SU-DHL-6 (cell line): ENCODE measurements around the gene WNT3A.
A peak's percentile ranks its signal among the peaks of the same experiment; 100 is the strongest.

Source experiments
- H2AFZ ChIP-seq: fragments of 200-600 bp; sonication (generic); 2 replicates; pipeline ENCODE4 v1.6.1; 2014; ENCODE audit warnings: low read depth, mild to moderate bottlenecking, moderate library complexity, mixed read lengths, antibody characterized with exemption, low read length; ENCODE audit not compliant: severe bottlenecking
- H3F3A ChIP-seq: fragments of 200-600 bp; shearing (Covaris generic); 2 replicates; pipeline ENCODE4 v1.6.0; 2016; ENCODE audit warnings: antibody characterized with exemption, mild to moderate bottlenecking; ENCODE audit not compliant: insufficient read depth
- H3K27ac ChIP-seq: fragments of 200-600 bp; sonication (generic); 2 replicates; pipeline ENCODE4 v1.5.1; 2016; ENCODE audit warnings: low read depth, mild to moderate bottlenecking, low read length, moderate library complexity, mixed read lengths
- H3K27me3 ChIP-seq: fragments of 200-600 bp; sonication (generic), shearing (Covaris generic); 2 replicates; pipeline ENCODE4 v1.6.0; 2014; ENCODE audit warnings: mild to moderate bottlenecking, low read length
- H3K36me3 ChIP-seq: fragments of 200-600 bp; sonication (generic); 2 replicates; pipeline ENCODE4 v1.6.1; 2014; ENCODE audit warnings: mild to moderate bottlenecking, low read length, mixed read lengths
- H3K4me2 ChIP-seq: fragments of 300-600, 200-600 bp; shearing (Covaris generic), sonication (generic); 2 replicates; pipeline ENCODE4 v1.6.0; 2014; ENCODE audit warnings: low read length, low read depth, mild to moderate bottlenecking; ENCODE audit not compliant: poor library complexity, severe bottlenecking
- H3K4me3 ChIP-seq: fragments of 200-600 bp; sonication (generic); 2 replicates; pipeline ENCODE4 v1.5.1; 2014; ENCODE audit warnings: antibody characterized with exemption, low read length, mild to moderate bottlenecking, mixed read lengths; ENCODE audit not compliant: insufficient read depth, poor library complexity, severe bottlenecking
- H3K79me2 ChIP-seq: fragments of 200-600 bp; sonication (generic); 2 replicates; pipeline ENCODE4 v1.6.1; 2014; ENCODE audit warnings: mild to moderate bottlenecking, low read length, moderate library complexity; ENCODE audit not compliant: insufficient read depth
- H3K9ac ChIP-seq: fragments of 200-600 bp; sonication (generic); 2 replicates; pipeline ENCODE4 v1.7.0; 2014; ENCODE audit warnings: mild to moderate bottlenecking, low read length
- H3K9me2 ChIP-seq: fragments of 200-600 bp; sonication (generic); replicated peaks from 2 replicates; pipeline ENCODE4 v1.6.1; 2014; ENCODE audit warnings: low read length; ENCODE audit not compliant: insufficient read depth
- H3K9me3 ChIP-seq: fragments of 200-600 bp; sonication (generic); 2 replicates; pipeline ENCODE4 v1.6.1; 2014; ENCODE audit warnings: low read length, mixed read lengths; ENCODE audit not compliant: insufficient read depth
- H4K20me1 ChIP-seq: fragments of 200-600 bp; sonication (generic); 2 replicates; pipeline ENCODE4 v1.6.1; 2014; ENCODE audit warnings: low read depth, mild to moderate bottlenecking, antibody characterized with exemption, low read length, moderate library complexity, mixed read lengths
- CTCF ChIP-seq: fragments of 200-600 bp; sonication (generic); IDR thresholded peaks from one replicate; pipeline ENCODE4 v1.5.1; 2017; ENCODE audit warnings: antibody characterized with exemption, mild to moderate bottlenecking, low read length, moderate library complexity; ENCODE audit not compliant: insufficient read depth, poor library complexity, severe bottlenecking
- EZH2phosphoT487 ChIP-seq: fragments of 200-600 bp; sonication (generic), shearing (Covaris generic); conservative IDR thresholded peaks from 2 replicates; pipeline ENCODE4 v1.6.1; 2018; ENCODE audit warnings: mild to moderate bottlenecking, antibody characterized with exemption, low read length, moderate library complexity, mixed read lengths

Gene WNT3A

GRCh38 chr1:228104526-228105269, 97.9 kb downstream of the WNT3A start:
- Histone ChIP-seq H3K9me3 (no peaks in the 10 kb centered on the region), H3K9me2 (no peaks in the 10 kb centered on the region), H4K20me1 (no peaks in the 10 kb centered on the region), H3K4me2 (peak overlapping the region; percentile 55), H2AFZ (no peak overlapping the region), H3K27ac (peak overlapping the region; percentile 40; the same call in 1 of the 2 replicates), H3K27me3 (no peaks in the 10 kb centered on the region), H3K36me3 (no peaks in the 10 kb centered on the region), H3F3A (peaks cover 21% of the 10 kb centered on the region), H3K79me2 (peaks cover 13% of the 10 kb centered on the region; the same call in 1 of the 2 replicates), H3K4me3 (no peak overlapping the region), H3K9ac (peak overlapping the region; percentile 81)
- no peak for TF ChIP-seq CTCF
- no peak for TF ChIP-seq EZH2phosphoT487

- Histone ChIP-seq H3K9me2 (no peaks in the 10 kb centered on the region), H4K20me1 (no peaks in the 10 kb centered on the region), H3K4me3 (no peak overlapping the region), H3K9ac (no peak overlapping the region), H3K79me2 (peaks cover 13% of the 10 kb centered on the region; the same call in 1 of the 2 replicates), H3K9me3 (no peaks in the 10 kb centered on the region), H3K27me3 (no peaks in the 10 kb centered on the region), H3K36me3 (no peaks in the 10 kb centered on the region), H3K27ac (no peak overlapping the region), H3K4me2 (no peak overlapping the region), H3F3A (peaks cover 21% of the 10 kb centered on the region), H2AFZ (no peak overlapping the region)
- no peak for TF ChIP-seq CTCF
- no peak for TF ChIP-seq EZH2phosphoT487
Observed at GRCh38 chr1:228105270-228105995, 98.6 kb downstream of the WNT3A start.

GRCh38 chr1:228105996-228106799, 99.4 kb downstream of the WNT3A start:
- no peaks in the 10 kb centered on the region for H3K9me3 ChIP-seq

More at GRCh38 chr1:228105996-228106799, 99.4 kb downstream of the WNT3A start:
- H3F3A ChIP-seq, result peaks cover 14% of the 10 kb centered on the region
- no peaks in the 10 kb centered on the region for H3K27me3 ChIP-seq
- H3K79me2 ChIP-seq, result peaks cover 13% of the 10 kb centered on the region; the same call in 1 of the 2 replicates
- H3K9me2 ChIP-seq, result no peaks in the 10 kb centered on the region
- H3K27ac ChIP-seq, result no peak overlapping the region
- H4K20me1 ChIP-seq, result no peaks in the 10 kb centered on the region
- no peaks in the 10 kb centered on the region for H3K36me3 ChIP-seq
- H3K4me3 ChIP-seq, result no peak overlapping the region
- no peak overlapping the region for H2AFZ ChIP-seq
- H3K9ac ChIP-seq, result no peak overlapping the region
- no peak overlapping the region for H3K4me2 ChIP-seq
- TF ChIP-seq CTCF (no peak), EZH2phosphoT487 (no peak)
